Fibroblast of skin of left quadriceps (primary cell): ENCODE measurements around the gene LYZL2.
"Not testable (repeated sequence)": the region's sequence is repeated elsewhere in the genome, so short reads cannot be mapped to it uniquely, and the experiment has no call there.

ENCODE experiments used
- DNase-seq, 2 experiments: peaks; one replicate each; pipeline ENCODE4 v3.0.0-alpha.2; 2013; ENCODE audit warnings: low read depth in 2 of 2

Gene LYZL2

GRCh38 chr10:30594077-30594476 lies 35.5 kb downstream of the LYZL2 start:
- no peak for DNase-seq

GRCh38 chr10:30592770-30593169 lies 36.8 kb downstream of the LYZL2 start:
- not testable (repeated sequence) for DNase-seq

- DNase-seq, result peak in 1 of 2 experiments; percentile 30
Measured at GRCh38 chr10:30591249-30591670, 38.3 kb downstream of the LYZL2 start.

GRCh38 chr10:30589441-30589840 lies 40.1 kb downstream of the LYZL2 start:
- DNase-seq, result no peak

DNA sequence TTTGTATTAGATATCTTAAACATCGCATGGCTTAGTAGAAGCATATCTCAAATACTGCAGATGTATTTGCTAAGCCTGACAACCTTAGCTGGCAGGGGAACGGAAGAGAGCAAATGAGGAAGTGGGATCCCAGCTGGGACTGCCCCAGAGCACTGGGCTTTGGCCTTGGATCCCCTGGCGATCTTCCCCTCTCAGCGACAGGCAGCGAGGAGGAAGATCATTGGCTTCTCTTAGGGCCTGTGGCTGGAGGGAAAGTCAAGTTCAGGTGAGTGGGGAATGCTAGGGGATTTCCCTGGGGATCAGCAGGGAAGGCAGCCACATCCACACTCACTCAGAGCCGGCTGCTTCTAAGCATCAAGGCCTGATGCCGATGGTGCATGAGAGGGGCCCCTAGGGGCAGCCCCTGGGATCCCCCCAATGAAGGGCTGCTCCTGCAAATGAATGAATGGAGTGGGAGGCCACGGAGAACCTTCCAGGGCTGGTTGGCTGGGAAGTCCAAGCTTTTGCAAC lies 42.0 kb downstream of the LYZL2 start:
- DNase-seq, result no peak

- DNase-seq, result no peak
Measured at GRCh38 chr10:30586828-30587227, 42.7 kb downstream of the LYZL2 start.

- no peak for DNase-seq
Measured at GRCh38 chr10:30583778-30584415, 45.7 kb downstream of the LYZL2 start.

GRCh38 chr10:30581779-30582380 lies 47.7 kb downstream of the LYZL2 start:
- DNase-seq, result no peak

DNA sequence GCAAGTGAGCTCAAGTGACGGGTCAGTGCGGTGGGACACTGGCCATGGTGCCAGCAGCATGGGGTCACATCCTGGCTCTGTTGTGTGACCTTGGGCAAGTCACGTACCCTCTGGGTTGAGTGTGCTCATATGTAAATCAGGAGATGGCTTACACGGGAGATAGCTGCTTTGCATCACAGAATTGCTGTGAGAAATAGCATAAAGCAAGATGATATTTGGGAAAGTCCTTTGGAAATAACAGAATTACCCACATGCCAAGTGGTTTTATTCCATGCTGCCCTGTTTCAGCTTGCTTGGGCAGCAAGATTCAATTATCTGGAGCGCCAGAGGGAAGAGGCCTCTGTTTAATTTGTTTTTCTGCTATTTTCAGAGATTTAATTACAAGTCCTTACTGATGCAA lies 48.9 kb downstream of the LYZL2 start:
- no peak for DNase-seq

DNA sequence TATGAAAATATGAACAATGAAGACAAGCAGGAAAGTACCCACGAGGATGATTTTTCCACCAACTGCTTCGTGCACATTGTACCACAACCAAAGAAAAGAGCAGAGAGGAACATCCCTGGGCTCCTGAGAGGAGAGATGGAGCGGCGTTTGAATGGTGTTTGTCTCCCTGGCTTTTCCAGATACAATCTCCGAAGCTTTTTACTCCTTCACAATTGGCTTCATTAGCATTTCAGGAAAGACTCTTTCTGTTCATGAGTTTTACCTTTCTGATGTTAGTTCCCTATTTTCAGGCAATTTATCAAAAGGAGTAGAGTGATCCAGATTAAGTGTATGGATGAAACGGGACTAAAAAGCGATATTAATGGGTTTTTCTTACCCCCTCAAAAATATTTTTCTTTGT lies 49.3 kb downstream of the LYZL2 start:
- no peak for DNase-seq

GRCh38 chr10:30579574-30579973 lies 50.0 kb downstream of the LYZL2 start:
- no peak for DNase-seq

GRCh38 chr10:30577048-30577447 lies 52.5 kb downstream of the LYZL2 start:
- no peak for DNase-seq

- DNase-seq, result no peak
Measured at GRCh38 chr10:30576641-30577040, 52.9 kb downstream of the LYZL2 start.

GRCh38 chr10:30574432-30574796 lies 55.1 kb downstream of the LYZL2 start:
- no peak for DNase-seq

- DNase-seq, result no peak
Measured at GRCh38 chr10:30573721-30574431, 55.7 kb downstream of the LYZL2 start.

GRCh38 chr10:30565449-30565848 lies 64.1 kb downstream of the LYZL2 start:
- DNase-seq, result no peak

- no peak for DNase-seq
Measured at GRCh38 chr10:30562787-30563186, 66.8 kb downstream of the LYZL2 start.
